Hepatocyte (in vitro differentiated cells): ENCODE data around the gene EIF3K.

Experiments
- CTCF ChIP-seq: fragments of 200-600 bp; sonication (generic); IDR thresholded peaks from 2 replicates; pipeline ENCODE4 v1.5.1; 2016; ENCODE audit warnings: antibody characterized with exemption, mild to moderate bottlenecking; ENCODE audit not compliant: poor library complexity
- EZH2 ChIP-seq: fragments of 200-600 bp; sonication (generic); IDR thresholded peaks from 2 replicates; pipeline ENCODE4 v1.6.1; 2016; ENCODE audit warnings: antibody characterized with exemption, mild to moderate bottlenecking, borderline replicate concordance
- EZH2phosphoT487 ChIP-seq: fragments of 200-600 bp; sonication (generic); IDR thresholded peaks from one replicate; pipeline ENCODE4 v1.6.1; 2018; ENCODE audit warnings: antibody characterized with exemption, mild to moderate bottlenecking, low read depth, moderate library complexity; ENCODE audit not compliant: unreplicated experiment, severe bottlenecking

GRCh38 chr19:38665219-38665931 is 46.4 kb downstream of the EIF3K start:
- TF ChIP-seq CTCF (no peak), EZH2 (no peak), EZH2phosphoT487 (no peak)
